Measurements from ENCODE around the gene HAO2.

GRCh38 chr1:119414950-119415349 is 46.4 kb downstream of the HAO2 start, which contains the start of gene HSD3B2:
- TF ChIP-seq ZFP3 (CRISPR knock-in tag; IDR thresholded peaks at IDR 0.05) (no peak), ZNF565 (CRISPR knock-in tag; conservative IDR thresholded peaks at IDR 0.05; ENCODE audit: low read depth) (no peak), TOX (CRISPR knock-in tag; IDR thresholded peaks at IDR 0.05; ENCODE audit: borderline replicate concordance) (no peak), RARB (CRISPR knock-in tag; IDR thresholded peaks at IDR 0.05) (no peak)

Measured in SK-N-SH treated with all-trans-retinoic acid at 6 μM for 48 hours (cell line).